ENCODE results near the gene C1QTNF8. TPM values are rescaled to one million over a fixed set of nuclear protein-coding genes. Genes with fewer than 3 reads are reported as not detected.
A peak's percentile ranks its signal among the peaks of the same experiment; 100 is the strongest.

The C1QTNF8 gene
- total and polyA plus RNA-seq, 2 of the 8 experiments (the other 6 are each of a cell fraction or from before 2014, with no cell fraction given) = not detected

DNA sequence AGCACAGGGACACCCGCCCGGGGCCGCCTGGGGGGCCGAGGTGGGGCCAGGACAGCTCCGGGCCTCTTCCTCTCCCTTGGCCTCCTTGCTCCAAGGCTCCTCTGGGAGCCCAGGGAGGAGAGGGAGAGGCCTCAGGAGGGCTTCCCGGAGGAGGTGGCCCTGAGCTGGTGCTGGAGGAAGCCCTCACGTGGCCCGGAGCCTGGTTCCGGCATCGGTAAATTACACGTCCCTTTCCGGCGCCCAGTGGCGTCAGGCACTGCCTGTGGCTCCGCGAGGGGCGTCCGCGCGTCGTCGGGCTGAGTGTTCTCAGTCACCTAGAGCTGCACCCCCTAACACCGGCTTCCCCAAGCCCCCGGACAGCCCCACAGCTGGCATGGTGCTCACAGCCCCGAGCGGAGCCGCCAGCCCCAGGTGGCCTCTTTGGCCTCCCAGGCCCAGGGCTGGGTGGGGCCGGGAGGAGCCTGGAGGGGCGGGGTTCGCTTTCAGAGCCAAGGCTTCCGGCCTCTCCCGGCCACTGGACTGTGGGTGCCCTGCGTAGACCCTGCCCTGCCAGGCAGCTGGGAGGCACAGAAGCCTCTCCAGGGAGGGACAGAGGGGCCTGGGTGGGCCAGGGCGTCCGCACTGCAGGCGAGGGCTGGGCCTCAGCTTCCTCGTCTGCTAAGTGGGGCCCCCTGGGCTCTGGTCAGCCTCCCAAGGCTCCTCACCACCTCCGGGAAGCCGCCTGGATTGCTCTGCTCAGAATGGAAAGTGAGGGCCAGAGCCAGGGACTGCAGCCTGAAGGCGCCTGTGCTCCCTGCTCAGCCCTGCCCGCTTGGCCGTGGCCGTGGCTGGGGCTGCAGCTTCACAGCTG lies 51.4 kb downstream of the C1QTNF8 start:
- Histone ChIP-seq H2AFZ (ENCODE audit: low read length) (no peak overlapping the region), H3K23ac (ENCODE audit: insufficient read length) (no peak overlapping the region), H3K18ac (ENCODE audit: extremely low read depth, low read length) (no peak overlapping the region), H3K4me3 (ENCODE audit: extremely low read depth in 1 of 4, insufficient read depth in 2 of 4, low read depth in 3 of 4, low read length in 4 of 4) (no peak overlapping the region), H2AK5ac (ENCODE audit: low read depth, low read length) (no peak overlapping the region), H3K79me2 (ENCODE audit: control insufficient read depth in 1 of 2, insufficient read depth in 2 of 2, low read length in 2 of 2) (no peaks in the 10 kb centered on the region), H3K27me3 (replicated peaks in 1 of 4; ENCODE audit: control insufficient read depth in 3 of 4, extremely low read depth in 1 of 4, insufficient read depth in 3 of 4, low read length in 3 of 4) (peaks cover 0 to 2% (median 0%) of the 10 kb centered on the region in 4 experiments; a peak in 2 of 7 replicates), H4K5ac (ENCODE audit: insufficient read length, low read depth, low read length) (no peak overlapping the region), H2BK5ac (ENCODE audit: low read depth, low read length) (no peak overlapping the region), H3K23me2 (ENCODE audit: low read depth, low read length) (no peaks in the 10 kb centered on the region), H3K14ac (ENCODE audit: insufficient read length) (no peak overlapping the region), H2BK12ac (ENCODE audit: low read depth, low read length) (no peak overlapping the region), H3K4ac (replicated peaks; ENCODE audit: insufficient read length, low read depth, low read length) (no peak overlapping the region), H3K56ac (replicated peaks; ENCODE audit: insufficient read length, low read depth, low read length) (no peak overlapping the region), H3K79me1 (ENCODE audit: low read depth, low read length) (no peaks in the 10 kb centered on the region), H3K4me2 (ENCODE audit: insufficient read depth in 1 of 2, low read depth in 2 of 2, low read length in 2 of 2) (no peak overlapping the region), H4K91ac (replicated peaks; ENCODE audit: insufficient read length, low read length) (no peak overlapping the region), H2BK20ac (ENCODE audit: low read length) (no peak overlapping the region), H3K9ac (replicated peaks in 1 of 4; ENCODE audit: extremely low read depth in 1 of 4, low read depth in 3 of 4, low read length in 3 of 4) (no peak overlapping the region), H3K27ac (ENCODE audit: low read depth, low read length) (no peak overlapping the region), H4K20me1 (replicated peaks in 1 of 2; ENCODE audit: control insufficient read depth in 1 of 2, insufficient read depth in 2 of 2, low read length in 2 of 2) (no peaks in the 10 kb centered on the region), H3K36me3 (ENCODE audit: control insufficient read depth in 2 of 4, insufficient read depth in 4 of 4, low read length in 3 of 4) (no peaks in the 10 kb centered on the region), H3K4me1 (replicated peaks in 1 of 4; ENCODE audit: control insufficient read depth in 3 of 4, insufficient read depth in 4 of 4, low read length in 3 of 4) (peaks cover 0 to 10% (median 5%) of the 10 kb centered on the region in 4 experiments; a peak in 6 of 7 replicates), H2BK120ac (replicated peaks; ENCODE audit: low read depth, low read length) (no peak overlapping the region), H3K9me3 (ENCODE audit: insufficient read depth in 2 of 2, low read depth in 1 of 2, low read length in 1 of 2) (peaks cover 0 to 4% of the 10 kb centered on the region in 2 experiments; a peak in 2 of 4 replicates), H2BK15ac (ENCODE audit: low read length) (no peak overlapping the region), H4K8ac (ENCODE audit: extremely low read depth, insufficient read depth, low read length) (peak overlapping the region; percentile 85)
- ChIA-PET POLR2A (ENCODE audit: partially characterized antibody) (no interaction called here), CTCF (ENCODE audit: partially characterized antibody) (interaction anchor here (1.4 to 1.7 kb wide), 2 partner anchors 11 to 13 kb away, joined by 3 to 6 read pairs; no protein-coding TSS in a partner anchor)
- 88% methylated on average over 13 of the region's 43 CpGs; no CpG with 5 or more reads in 1 of the 2 experiments for WGBS, 2 experiments (ENCODE audit: extremely low coverage in 1 of 2, insufficient coverage in 1 of 2, insufficient read length in 1 of 2, insufficient replicate concordance in 2 of 2, low coverage in 1 of 2, low lambda C conversion rate in 2 of 2, missing lambda C conversion rate in 1 of 2)
- DNase-seq (ENCODE audit: low read depth in 1 of 2, low spot score in 2 of 2) = no peak
- no peak for FAIRE-seq
- 0 out of 2 replicates have a peak, but pooled peaks have one; percentile 19 for TF ChIP-seq GABPA (IDR thresholded peaks at IDR 0.05; ENCODE audit: borderline replicate concordance, insufficient read depth, low read length)
- TF ChIP-seq POLR2AphosphoS5 (IDR thresholded peaks at IDR 0.05; ENCODE audit: low read depth, low read length) = no peak

Measured in H1 (cell line).